OCI-LY1 (cell line): Measurements from ENCODE around the gene ITPKC.

ENCODE experiments used
- H2AFZ ChIP-seq: fragments of 200-600 bp; sonication (generic), shearing (Covaris generic); 2 replicates; pipeline ENCODE4 v1.6.0; 2014; ENCODE audit warnings: antibody characterized with exemption, mild to moderate bottlenecking, low read length
- H3F3A ChIP-seq: fragments of 200-600 bp; sonication (generic), shearing (Covaris generic); 2 replicates; pipeline ENCODE4 v1.6.0; 2014; ENCODE audit warnings: mild to moderate bottlenecking, antibody characterized with exemption, low read length, moderate library complexity; ENCODE audit not compliant: insufficient read depth
- H3K27ac ChIP-seq: fragments of 200-600 bp; sonication (generic); 2 replicates; pipeline ENCODE4 v1.5.1; 2014; ENCODE audit warnings: low read length, mixed run types, mild to moderate bottlenecking, low read depth; ENCODE audit not compliant: poor library complexity, severe bottlenecking
- H3K27me3 ChIP-seq: fragments of 200-600 bp; sonication (generic); 2 replicates; pipeline ENCODE4 v1.6.0; 2014; ENCODE audit warnings: antibody characterized with exemption, mild to moderate bottlenecking, low read length, moderate library complexity; ENCODE audit not compliant: insufficient read depth
- H3K36me3 ChIP-seq: fragments of 200-600 bp; sonication (generic); 2 replicates; pipeline ENCODE4 v1.6.1; 2014; ENCODE audit warnings: mild to moderate bottlenecking, antibody characterized with exemption, low read length, moderate library complexity, mixed read lengths; ENCODE audit not compliant: insufficient read depth
- H3K4me1 ChIP-seq: fragments of 200-600 bp; sonication (generic); 2 replicates; pipeline ENCODE4 v1.5.1; 2014; ENCODE audit warnings: mild to moderate bottlenecking, low read length, moderate library complexity; ENCODE audit not compliant: insufficient read depth, severe bottlenecking
- H3K4me2 ChIP-seq: fragments of 200-600 bp; sonication (generic), shearing (Covaris generic); 2 replicates; pipeline ENCODE4 v1.6.1; 2014; ENCODE audit warnings: low read length
- H3K4me3 ChIP-seq: fragments of 200-600 bp; sonication (generic); 2 replicates; pipeline ENCODE4 v1.5.1; 2014; ENCODE audit warnings: low read length, low read depth, mild to moderate bottlenecking, mixed read lengths; ENCODE audit not compliant: poor library complexity, severe bottlenecking
- H3K79me2 ChIP-seq: fragments of 200-600 bp; shearing (Covaris generic); 2 replicates; pipeline ENCODE4 v1.6.1; 2016; ENCODE audit warnings: mixed run types, low read length, mixed read lengths; ENCODE audit not compliant: insufficient read depth
- H3K9ac ChIP-seq: fragments of 200-600 bp; sonication (generic), shearing (Covaris generic); 2 replicates; pipeline ENCODE4 v1.6.1; 2014; ENCODE audit warnings: mild to moderate bottlenecking, low read length, mixed read lengths
- H3K9me2 ChIP-seq: fragments of 200-600 bp; sonication (generic), shearing (Covaris generic); 2 replicates; pipeline ENCODE4 v1.6.1; 2014; ENCODE audit warnings: low read depth, mild to moderate bottlenecking, low read length, mixed read lengths
- H3K9me3 ChIP-seq: fragments of 200-600 bp; shearing (Covaris generic); 2 replicates; pipeline ENCODE4 v1.6.1; 2014; ENCODE audit warnings: low read length, mixed read lengths
- H4K20me1 ChIP-seq: fragments of 200-600 bp; sonication (generic), shearing (Covaris generic); 2 replicates; pipeline ENCODE4 v1.6.0; 2016; ENCODE audit warnings: mild to moderate bottlenecking, low read length; ENCODE audit not compliant: insufficient read depth
- CTCF ChIP-seq: fragments of 200-600 bp; sonication (generic), shearing (Covaris generic); IDR thresholded peaks from 2 replicates; pipeline ENCODE4 v1.5.1; 2017; ENCODE audit warnings: mild to moderate bottlenecking, antibody characterized with exemption, low read length, moderate library complexity, mixed read lengths
- EZH2 ChIP-seq: fragments of 200-600 bp; sonication (generic), shearing (Covaris generic); IDR thresholded peaks from 2 replicates; pipeline ENCODE4 v1.8.0; 2017; ENCODE audit warnings: borderline replicate concordance, mixed run types, mild to moderate bottlenecking, antibody characterized with exemption, low read length, moderate library complexity, mixed read lengths

The ITPKC gene

DNA sequence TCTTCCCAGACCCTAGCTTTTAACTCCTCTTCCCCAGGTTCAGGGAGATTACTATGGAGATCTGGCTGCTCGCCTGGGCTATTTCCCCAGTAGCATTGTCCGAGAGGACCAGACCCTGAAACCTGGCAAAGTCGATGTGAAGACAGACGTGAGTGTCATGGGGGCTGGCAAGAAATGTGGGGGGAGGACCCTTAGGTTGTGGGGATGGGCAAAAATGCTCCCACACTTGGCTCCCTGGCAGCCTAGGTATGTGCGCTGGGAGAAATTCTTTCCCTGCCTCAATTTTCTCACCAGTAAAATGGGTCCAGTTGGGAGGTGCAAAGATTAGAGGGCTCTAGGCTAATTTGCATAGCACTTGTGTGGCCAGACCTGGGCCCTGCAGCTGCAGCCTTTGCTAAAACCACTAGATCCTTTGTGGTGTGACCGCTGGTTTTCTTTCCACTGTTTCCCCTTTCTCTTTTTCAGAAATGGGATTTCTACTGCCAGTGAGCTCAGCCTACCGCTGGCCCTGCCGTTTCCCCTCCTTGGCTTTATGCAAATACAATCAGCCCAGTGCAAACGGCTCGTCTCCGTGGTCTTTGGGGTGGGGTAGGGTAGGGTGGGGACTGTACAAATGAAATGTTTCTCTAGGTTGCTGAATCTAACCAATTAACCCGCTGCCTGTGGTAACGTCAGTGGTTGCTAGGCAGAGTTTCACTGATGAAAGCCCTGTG lies 60.2 kb downstream of the ITPKC start:
- H3K9ac ChIP-seq: peak overlapping the region; percentile 86
- H3K36me3 ChIP-seq: peaks cover 9% of the 10 kb centered on the region
- no peaks in the 10 kb centered on the region for H3K9me2 ChIP-seq
- TF ChIP-seq EZH2: no peak
- no peak for TF ChIP-seq CTCF
- peaks cover 52% of the 10 kb centered on the region for H3K4me1 ChIP-seq
- H2AFZ ChIP-seq: no peak overlapping the region
- no peaks in the 10 kb centered on the region for H3K9me3 ChIP-seq
- no peaks in the 10 kb centered on the region for H3F3A ChIP-seq
- H3K4me2 ChIP-seq: peak overlapping the region; percentile 85
- H4K20me1 ChIP-seq: no peaks in the 10 kb centered on the region
- peak overlapping the region; percentile 73 for H3K4me3 ChIP-seq
- no peaks in the 10 kb centered on the region for H3K27me3 ChIP-seq
- no peaks in the 10 kb centered on the region for H3K79me2 ChIP-seq
- H3K27ac ChIP-seq: peak overlapping the region; percentile 99

- Histone ChIP-seq H2AFZ (no peak overlapping the region), H3K9me3 (no peaks in the 10 kb centered on the region), H3K27ac (peak overlapping the region; percentile 99), H3K36me3 (peaks cover 7% of the 10 kb centered on the region; the same call in 1 of the 2 replicates), H3K9me2 (no peaks in the 10 kb centered on the region), H3K4me1 (peaks cover 52% of the 10 kb centered on the region), H3F3A (no peaks in the 10 kb centered on the region), H4K20me1 (no peaks in the 10 kb centered on the region), H3K4me2 (peak overlapping the region; percentile 85), H3K4me3 (peak overlapping the region; percentile 73), H3K9ac (peak overlapping the region; percentile 86), H3K79me2 (no peaks in the 10 kb centered on the region), H3K27me3 (no peaks in the 10 kb centered on the region)
- TF ChIP-seq CTCF (no peak), EZH2 (no peak)
Observed at GRCh38 chr19:40777645-40777936, 60.7 kb downstream of the ITPKC start.

GRCh38 chr19:40777937-40778705 lies 61.2 kb downstream of the ITPKC start, which contains the start of gene RAB4B:
Gene RAB4B, plus strand, starts transcription at chr19:40778247. Its CDS starts 129 bp downstream, at chr19:40778376.
- Histone ChIP-seq H3K27ac (peak within 1 kb of the TSS; percentile 99), H3K9me3 (no peaks in the 10 kb centered on the region), H3K79me2 (no peaks in the 10 kb centered on the region), H3K36me3 (peaks cover 7% of the 10 kb centered on the region; the same call in 1 of the 2 replicates), H3K9me2 (no peaks in the 10 kb centered on the region), H3K4me2 (peak within 1 kb of the TSS; percentile 85), H3K4me1 (peaks cover 50% of the 10 kb centered on the region), H4K20me1 (no peaks in the 10 kb centered on the region), H3K4me3 (peak within 1 kb of the TSS; percentile 73), H3K27me3 (no peaks in the 10 kb centered on the region), H3F3A (no peaks in the 10 kb centered on the region), H2AFZ (no peak within 1 kb of the TSS), H3K9ac (peak within 1 kb of the TSS; percentile 86)
- TF ChIP-seq EZH2 (no peak), CTCF (no peak)
